RWPE2 (cell line): Measurements from ENCODE around the gene ZMYND10.

Experiments
- ATAC-seq: fragments of 200-7000 bp; cut with Tn5 transposase; 3 replicates; pipeline ENCODE4 v1.9.1; 2021; ENCODE audit warnings: low read depth
- DNase-seq: peaks from one replicate; pipeline ENCODE4 v3.0.0-alpha.2; 2020; ENCODE audit warnings: low spot score
- H3K27ac ChIP-seq: fragments of 450-650 bp; 2 replicates; pipeline ENCODE4 v1.5.1; 2017; ENCODE audit warnings: mild to moderate bottlenecking; ENCODE audit not compliant: poor library complexity, severe bottlenecking
- H3K27me3 ChIP-seq: fragments of 250-450 bp; sonication (Bioruptor Pico); 2 replicates; pipeline ENCODE4 v1.5.1; 2021; ENCODE audit warnings: mild to moderate bottlenecking, moderate library complexity; ENCODE audit not compliant: insufficient read depth, poor library complexity, severe bottlenecking
- H3K36me3 ChIP-seq: fragments of 250-450 bp; sonication (Bioruptor Pico); 2 replicates; pipeline ENCODE4 v1.5.1; 2020; ENCODE audit warnings: low read depth, mild to moderate bottlenecking, moderate library complexity
- H3K4me1 ChIP-seq: fragments of 250-450 bp; sonication (Bioruptor Pico); 2 replicates; pipeline ENCODE4 v1.5.1; 2021; ENCODE audit warnings: mild to moderate bottlenecking, moderate library complexity; ENCODE audit not compliant: insufficient read depth, poor library complexity, severe bottlenecking
- H3K4me3 ChIP-seq: fragments of 250-450 bp; sonication (Bioruptor Pico); 2 replicates; pipeline ENCODE4 v1.5.1; 2021; ENCODE audit warnings: mild to moderate bottlenecking, moderate library complexity; ENCODE audit not compliant: severe bottlenecking
- H3K9me3 ChIP-seq: fragments of 250-450 bp; sonication (Bioruptor Pico); 2 replicates; pipeline ENCODE4 v1.5.1; 2021; ENCODE audit warnings: mild to moderate bottlenecking, moderate library complexity; ENCODE audit not compliant: severe bottlenecking
- TF ChIP-seq, protein P1 (sequence below): fragments of 450-650 bp; IDR thresholded peaks from one replicate; pipeline ENCODE4 v1.5.1; 2017; ENCODE audit warnings: mild to moderate bottlenecking, moderate library complexity; ENCODE audit not compliant: poor library complexity, severe bottlenecking

ZMYND10 gene

GRCh38 chr3:50319894-50320625, 25.5 kb downstream of the ZMYND10 start:
- Histone ChIP-seq H3K36me3 (peaks cover 43% of the 10 kb centered on the region), H3K27ac (peak overlapping the region; percentile 59), H3K4me3 (peak overlapping the region; percentile 83), H3K27me3 (no peaks in the 10 kb centered on the region), H3K4me1 (peaks cover 19% of the 10 kb centered on the region), H3K9me3 (no peaks in the 10 kb centered on the region)
- ATAC-seq (no peak), DNase-seq (peak; percentile 60)
- TF ChIP-seq, protein P1, sequence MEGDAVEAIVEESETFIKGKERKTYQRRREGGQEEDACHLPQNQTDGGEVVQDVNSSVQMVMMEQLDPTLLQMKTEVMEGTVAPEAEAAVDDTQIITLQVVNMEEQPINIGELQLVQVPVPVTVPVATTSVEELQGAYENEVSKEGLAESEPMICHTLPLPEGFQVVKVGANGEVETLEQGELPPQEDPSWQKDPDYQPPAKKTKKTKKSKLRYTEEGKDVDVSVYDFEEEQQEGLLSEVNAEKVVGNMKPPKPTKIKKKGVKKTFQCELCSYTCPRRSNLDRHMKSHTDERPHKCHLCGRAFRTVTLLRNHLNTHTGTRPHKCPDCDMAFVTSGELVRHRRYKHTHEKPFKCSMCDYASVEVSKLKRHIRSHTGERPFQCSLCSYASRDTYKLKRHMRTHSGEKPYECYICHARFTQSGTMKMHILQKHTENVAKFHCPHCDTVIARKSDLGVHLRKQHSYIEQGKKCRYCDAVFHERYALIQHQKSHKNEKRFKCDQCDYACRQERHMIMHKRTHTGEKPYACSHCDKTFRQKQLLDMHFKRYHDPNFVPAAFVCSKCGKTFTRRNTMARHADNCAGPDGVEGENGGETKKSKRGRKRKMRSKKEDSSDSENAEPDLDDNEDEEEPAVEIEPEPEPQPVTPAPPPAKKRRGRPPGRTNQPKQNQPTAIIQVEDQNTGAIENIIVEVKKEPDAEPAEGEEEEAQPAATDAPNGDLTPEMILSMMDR, result peak; percentile 8

- DNase-seq (peak; percentile 38), ATAC-seq (no peak)
- no peaks in the 10 kb centered on the region for H3K9me3 ChIP-seq
- H3K4me3 ChIP-seq, result no peak overlapping the region
- no peaks in the 10 kb centered on the region for H3K27me3 ChIP-seq
- H3K4me1 ChIP-seq, result peaks cover 19% of the 10 kb centered on the region
- TF ChIP-seq, protein P1, result no peak
- H3K36me3 ChIP-seq, result peaks cover 36% of the 10 kb centered on the region
- peak overlapping the region; percentile 59 for H3K27ac ChIP-seq
Measured at GRCh38 chr3:50319181-50319893, 26.2 kb downstream of the ZMYND10 start.

- no peak for ATAC-seq
- TF ChIP-seq, protein P1, result no peak
- peaks cover 36% of the 10 kb centered on the region for H3K36me3 ChIP-seq
- peak overlapping the region; percentile 87 for H3K27ac ChIP-seq
- no peak overlapping the region for H3K4me3 ChIP-seq
- DNase-seq, result peak; percentile 46
- no peaks in the 10 kb centered on the region for H3K27me3 ChIP-seq
- H3K4me1 ChIP-seq, result peaks cover 19% of the 10 kb centered on the region
- no peaks in the 10 kb centered on the region for H3K9me3 ChIP-seq
Measured at GRCh38 chr3:50318615-50319014, 26.9 kb downstream of the ZMYND10 start.

GRCh38 chr3:50318163-50318562, 27.4 kb downstream of the ZMYND10 start:
- TF ChIP-seq, protein P1, result no peak
- Histone ChIP-seq H3K4me1 (peaks cover 19% of the 10 kb centered on the region), H3K36me3 (peaks cover 36% of the 10 kb centered on the region), H3K4me3 (no peak overlapping the region), H3K27ac (peak overlapping the region; percentile 87), H3K27me3 (no peaks in the 10 kb centered on the region), H3K9me3 (no peaks in the 10 kb centered on the region)
- ATAC-seq, result no peak
- DNase-seq, result no peak
